Measurements from ENCODE around the gene MOGAT1. TPM values are rescaled to one million over a fixed set of nuclear protein-coding genes. Genes with fewer than 3 reads are reported as not detected.

The MOGAT1 gene
- total RNA-seq, 2 experiments from 2014 or later: not detected

DNA sequence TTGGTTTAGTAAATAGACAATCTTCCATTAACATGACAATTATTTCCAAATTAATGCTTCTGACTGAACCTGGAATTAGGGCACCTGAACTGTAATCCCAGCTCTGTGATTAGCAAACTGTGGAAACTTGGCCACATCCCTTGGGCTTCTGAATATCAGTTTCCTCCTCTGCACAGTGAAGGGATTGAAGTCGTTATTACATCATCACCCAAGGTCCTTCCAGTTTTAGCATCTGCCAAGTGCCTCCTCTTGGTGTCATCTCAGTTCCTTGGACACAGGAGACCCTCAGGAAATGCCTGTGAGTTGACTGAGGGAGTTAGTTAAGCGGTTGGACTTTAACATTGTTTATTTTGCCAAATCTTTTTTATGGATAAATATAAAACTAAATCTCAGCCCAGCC lies 64.8 kb downstream of the MOGAT1 start:
- H3K4me1 Mint-ChIP-seq: no peaks in the 10 kb centered on the region
- DNase-seq: no peak
- no peaks in the 10 kb centered on the region for H3K9me3 Mint-ChIP-seq
- no peaks in the 10 kb centered on the region for H3K36me3 Mint-ChIP-seq
- H3K4me3 Mint-ChIP-seq: no peak overlapping the region
- no peak overlapping the region for H3K27ac Mint-ChIP-seq
- peaks cover 44% of the 10 kb centered on the region for H3K27me3 Mint-ChIP-seq

- Mint-ChIP-seq H3K36me3 (no peaks in the 10 kb centered on the region), H3K9me3 (no peaks in the 10 kb centered on the region), H3K4me3 (no peak overlapping the region), H3K4me1 (no peaks in the 10 kb centered on the region), H3K27ac (no peak overlapping the region), H3K27me3 (peaks cover 41% of the 10 kb centered on the region)
- DNase-seq: no peak
These were observed 65.5 kb downstream of the MOGAT1 start for GRCh38 chr2:222736924-222737323.

GRCh38 chr2:222738312-222738711 lies 66.9 kb downstream of the MOGAT1 start:
- DNase-seq: no peak
- peaks cover 35% of the 10 kb centered on the region for H3K27me3 Mint-ChIP-seq
- no peaks in the 10 kb centered on the region for H3K36me3 Mint-ChIP-seq
- no peaks in the 10 kb centered on the region for H3K9me3 Mint-ChIP-seq
- peaks cover 2% of the 10 kb centered on the region for H3K4me1 Mint-ChIP-seq
- no peak overlapping the region for H3K27ac Mint-ChIP-seq
- no peak overlapping the region for H3K4me3 Mint-ChIP-seq

- no peak for DNase-seq
These were observed 67.4 kb downstream of the MOGAT1 start for GRCh38 chr2:222738809-222739208.

DNA sequence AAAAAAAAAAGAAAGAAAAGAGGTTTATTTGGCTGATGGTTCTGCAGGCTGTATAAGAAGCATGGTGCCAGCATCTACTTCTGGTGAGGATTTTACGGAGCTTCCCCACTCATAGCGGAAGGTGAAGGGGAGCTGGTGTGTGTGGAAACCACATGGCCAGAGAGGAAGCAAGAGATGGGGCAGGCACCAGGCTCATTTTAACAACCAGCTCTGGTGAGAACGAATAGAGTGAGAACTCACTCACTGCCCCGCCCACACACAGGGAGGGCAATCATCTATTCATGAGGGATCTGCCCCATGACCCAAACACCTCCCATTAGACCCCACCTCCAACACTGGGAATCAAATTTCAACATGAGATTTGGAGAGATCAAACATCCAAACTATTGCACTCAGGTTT lies 68.5 kb downstream of the MOGAT1 start:
- Mint-ChIP-seq H3K9me3 (no peaks in the 10 kb centered on the region), H3K27ac (no peak overlapping the region), H3K4me1 (peaks cover 7% of the 10 kb centered on the region), H3K27me3 (peaks cover 39% of the 10 kb centered on the region), H3K36me3 (no peaks in the 10 kb centered on the region), H3K4me3 (no peak overlapping the region)
- no peak for DNase-seq

More at GRCh38 chr2:222738809-222739208, 67.4 kb downstream of the MOGAT1 start:
- Mint-ChIP-seq H3K4me1 (peaks cover 7% of the 10 kb centered on the region), H3K4me3 (no peak overlapping the region), H3K36me3 (no peaks in the 10 kb centered on the region), H3K27me3 (peaks cover 39% of the 10 kb centered on the region), H3K27ac (no peak overlapping the region), H3K9me3 (no peaks in the 10 kb centered on the region)

- Mint-ChIP-seq H3K4me1 (peaks cover 15% of the 10 kb centered on the region), H3K9me3 (no peaks in the 10 kb centered on the region), H3K27me3 (peaks cover 23% of the 10 kb centered on the region), H3K27ac (no peak overlapping the region), H3K4me3 (no peak overlapping the region), H3K36me3 (no peaks in the 10 kb centered on the region)
- no peak for DNase-seq
These were observed 71.9 kb downstream of the MOGAT1 start for GRCh38 chr2:222743251-222743812.

DNA sequence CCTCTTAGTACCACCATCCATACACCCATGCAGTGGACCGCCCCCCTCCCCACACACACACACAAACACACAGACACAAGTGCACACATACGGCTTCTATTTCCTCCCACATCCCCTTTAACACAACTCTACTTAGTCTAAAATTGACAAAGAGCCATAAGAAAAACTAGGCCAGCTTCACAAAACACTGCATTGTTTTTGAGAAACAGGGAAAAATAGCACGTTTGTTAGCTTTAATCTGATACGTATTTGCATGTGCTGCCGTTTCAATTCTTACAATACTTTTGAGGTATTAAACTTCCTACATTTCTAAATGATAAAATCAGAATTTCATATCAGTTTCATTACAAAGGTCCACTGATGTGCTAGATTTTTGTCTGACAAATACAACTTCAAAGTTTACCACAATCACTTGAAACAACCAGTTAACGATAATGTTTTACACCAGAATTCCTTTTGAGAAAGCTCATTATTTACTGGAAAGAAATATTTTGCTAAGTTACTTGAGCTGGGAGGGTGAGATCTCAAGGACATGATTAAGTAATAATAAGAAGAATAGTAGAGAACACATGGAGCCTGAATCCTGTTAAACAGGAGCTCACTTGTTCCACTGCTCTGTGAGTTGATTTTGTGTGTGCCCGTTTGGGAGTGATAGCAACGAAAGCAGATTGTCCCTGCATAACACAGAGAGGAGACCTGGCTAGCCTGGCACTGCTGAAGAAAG lies 74.5 kb downstream of the MOGAT1 start:
- no peaks in the 10 kb centered on the region for H3K36me3 Mint-ChIP-seq
- peaks cover 9% of the 10 kb centered on the region for H3K27me3 Mint-ChIP-seq
- H3K4me1 Mint-ChIP-seq: peaks cover 15% of the 10 kb centered on the region
- no peak for DNase-seq
- H3K27ac Mint-ChIP-seq: no peak overlapping the region
- H3K4me3 Mint-ChIP-seq: no peak overlapping the region
- H3K9me3 Mint-ChIP-seq: no peaks in the 10 kb centered on the region

DNA sequence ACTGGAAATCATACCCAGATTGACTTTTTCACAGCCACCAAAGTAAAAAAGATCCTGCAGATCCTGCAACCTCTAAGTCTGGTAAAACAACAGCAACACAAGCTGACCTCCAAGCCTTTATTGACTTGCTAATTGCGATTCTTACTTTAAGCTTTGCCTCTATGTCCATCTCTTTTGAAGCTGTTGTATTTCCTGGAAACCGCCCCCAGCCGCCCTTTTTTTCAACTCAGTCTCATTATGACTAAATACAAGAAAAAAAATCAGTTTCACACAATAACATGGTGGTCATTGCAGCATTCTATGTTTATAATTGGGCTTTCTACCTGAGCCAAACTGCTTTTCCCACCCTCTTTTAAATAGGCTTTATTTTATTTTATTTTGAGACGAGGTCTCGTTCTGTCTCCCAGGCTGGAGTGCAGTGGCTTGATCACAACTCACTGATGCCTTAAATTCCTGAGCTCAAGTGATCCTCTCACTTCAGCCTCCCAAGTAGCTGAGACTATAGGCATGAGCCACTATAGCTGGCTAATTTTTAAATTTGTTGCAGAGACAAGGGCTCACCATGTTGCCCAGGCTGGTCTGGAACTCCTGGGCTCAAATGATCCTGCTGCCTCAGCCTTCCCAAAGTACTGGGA lies 76.2 kb downstream of the MOGAT1 start:
- peak; percentile 9 for DNase-seq
- no peaks in the 10 kb centered on the region for H3K9me3 Mint-ChIP-seq
- H3K27ac Mint-ChIP-seq: no peak overlapping the region
- peaks cover 7% of the 10 kb centered on the region for H3K27me3 Mint-ChIP-seq
- no peaks in the 10 kb centered on the region for H3K36me3 Mint-ChIP-seq
- no peak overlapping the region for H3K4me3 Mint-ChIP-seq
- H3K4me1 Mint-ChIP-seq: peaks cover 19% of the 10 kb centered on the region

DNA sequence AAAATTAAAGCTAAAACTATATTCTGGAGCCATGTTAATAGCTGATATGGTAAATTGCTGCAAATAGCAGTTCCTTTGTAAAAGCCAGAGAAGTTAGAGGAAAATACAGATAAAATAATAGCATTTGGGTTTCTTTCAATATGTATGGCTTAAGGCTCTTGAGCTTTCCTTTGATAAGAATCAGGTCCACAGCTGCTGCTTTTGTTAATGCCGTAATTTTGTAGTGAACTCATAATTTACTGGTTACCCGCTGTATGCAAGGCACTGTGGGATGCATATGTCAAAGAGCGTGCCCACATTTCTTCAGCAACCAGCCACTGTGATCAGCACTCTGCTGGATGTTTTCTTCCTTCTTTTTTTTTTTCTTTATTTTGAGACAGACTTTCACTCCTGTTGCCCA lies 79.1 kb downstream of the MOGAT1 start:
- H3K9me3 Mint-ChIP-seq: no peaks in the 10 kb centered on the region
- no peaks in the 10 kb centered on the region for H3K36me3 Mint-ChIP-seq
- H3K4me3 Mint-ChIP-seq: no peak overlapping the region
- no peak for DNase-seq
- H3K4me1 Mint-ChIP-seq: peaks cover 16% of the 10 kb centered on the region
- no peak overlapping the region for H3K27ac Mint-ChIP-seq
- no peaks in the 10 kb centered on the region for H3K27me3 Mint-ChIP-seq

DNA sequence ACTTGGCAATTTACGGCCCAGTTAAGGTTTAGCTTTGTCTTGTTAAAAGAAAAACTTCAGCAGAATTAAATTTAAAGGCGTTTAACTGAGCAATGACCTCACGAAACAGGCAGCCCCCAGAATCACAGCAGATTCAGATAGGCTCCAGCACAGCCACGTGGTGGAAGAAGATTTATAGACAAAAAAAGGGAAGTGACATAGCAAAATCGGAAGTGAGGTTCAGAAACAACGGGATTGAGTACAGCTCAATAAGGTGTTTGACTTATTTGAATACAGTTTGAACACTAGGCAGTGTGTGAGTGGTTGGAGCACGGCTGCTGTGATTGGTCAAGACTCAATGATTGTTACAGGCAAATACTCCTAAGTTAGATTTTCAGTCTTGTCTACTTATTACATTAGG lies 79.8 kb downstream of the MOGAT1 start:
- Mint-ChIP-seq H3K4me1 (peaks cover 16% of the 10 kb centered on the region), H3K27ac (no peak overlapping the region), H3K36me3 (no peaks in the 10 kb centered on the region), H3K27me3 (no peaks in the 10 kb centered on the region), H3K4me3 (no peak overlapping the region), H3K9me3 (no peaks in the 10 kb centered on the region)
- no peak for DNase-seq

- no peak for DNase-seq
- Mint-ChIP-seq H3K4me1 (peaks cover 16% of the 10 kb centered on the region), H3K4me3 (no peak overlapping the region), H3K27ac (no peak overlapping the region), H3K36me3 (no peaks in the 10 kb centered on the region), H3K9me3 (no peaks in the 10 kb centered on the region), H3K27me3 (no peaks in the 10 kb centered on the region)
These were observed 80.6 kb downstream of the MOGAT1 start for GRCh38 chr2:222751821-222752719.

GRCh38 chr2:222752746-222753145 lies 81.3 kb downstream of the MOGAT1 start:
- no peak for DNase-seq
- no peaks in the 10 kb centered on the region for H3K9me3 Mint-ChIP-seq
- H3K27ac Mint-ChIP-seq: no peak overlapping the region
- H3K36me3 Mint-ChIP-seq: no peaks in the 10 kb centered on the region
- no peak overlapping the region for H3K4me3 Mint-ChIP-seq
- H3K27me3 Mint-ChIP-seq: no peaks in the 10 kb centered on the region
- peaks cover 12% of the 10 kb centered on the region for H3K4me1 Mint-ChIP-seq

DNA sequence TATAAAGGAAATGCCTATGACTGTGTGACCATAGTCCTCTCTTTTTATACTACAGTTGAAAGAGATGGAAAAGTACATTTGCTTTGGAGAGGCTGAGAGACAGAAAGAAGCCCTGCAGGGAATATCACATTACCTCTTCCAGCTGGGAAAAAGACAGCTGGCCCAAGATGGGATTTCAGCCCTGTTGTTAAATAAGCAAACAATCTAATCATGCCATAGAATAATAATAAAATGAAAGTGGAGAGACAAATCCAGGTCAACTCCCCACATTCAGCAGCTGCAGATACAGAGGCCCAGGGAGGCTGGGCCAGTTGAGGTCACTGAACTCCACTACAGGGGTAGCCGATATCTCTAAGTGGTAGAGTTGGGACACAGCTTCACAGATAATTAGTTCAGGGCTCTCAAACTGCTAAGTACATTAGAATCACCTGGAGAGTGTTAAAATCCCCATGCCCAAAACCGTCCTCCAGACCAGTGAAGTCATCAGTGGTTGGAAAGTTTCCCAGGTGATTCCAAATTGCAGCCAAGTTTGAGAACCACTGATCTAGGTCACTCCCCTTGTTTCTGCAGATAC lies 81.9 kb downstream of the MOGAT1 start:
- H3K4me3 Mint-ChIP-seq: no peak overlapping the region
- H3K27ac Mint-ChIP-seq: no peak overlapping the region
- no peaks in the 10 kb centered on the region for H3K27me3 Mint-ChIP-seq
- no peaks in the 10 kb centered on the region for H3K9me3 Mint-ChIP-seq
- H3K4me1 Mint-ChIP-seq: peaks cover 8% of the 10 kb centered on the region
- H3K36me3 Mint-ChIP-seq: no peaks in the 10 kb centered on the region
- DNase-seq: no peak

GRCh38 chr2:222754324-222754930 lies 83.0 kb downstream of the MOGAT1 start:
- H3K27ac Mint-ChIP-seq: no peak overlapping the region
- H3K27me3 Mint-ChIP-seq: no peaks in the 10 kb centered on the region
- H3K9me3 Mint-ChIP-seq: no peaks in the 10 kb centered on the region
- H3K36me3 Mint-ChIP-seq: no peaks in the 10 kb centered on the region
- H3K4me3 Mint-ChIP-seq: no peak overlapping the region
- no peak for DNase-seq
- H3K4me1 Mint-ChIP-seq: peaks cover 8% of the 10 kb centered on the region
